ENCODE measurements around the gene GIGYF1.

The GIGYF1 gene

GRCh38 chr7:100655908-100656674, 38.0 kb downstream of the GIGYF1 start, which contains the start of gene ACTL6B:
Gene ACTL6B, minus strand, starts transcription at chr7:100656448. Its CDS starts 94 bp downstream, at chr7:100656354.
- TF ChIP-seq, protein P1, sequence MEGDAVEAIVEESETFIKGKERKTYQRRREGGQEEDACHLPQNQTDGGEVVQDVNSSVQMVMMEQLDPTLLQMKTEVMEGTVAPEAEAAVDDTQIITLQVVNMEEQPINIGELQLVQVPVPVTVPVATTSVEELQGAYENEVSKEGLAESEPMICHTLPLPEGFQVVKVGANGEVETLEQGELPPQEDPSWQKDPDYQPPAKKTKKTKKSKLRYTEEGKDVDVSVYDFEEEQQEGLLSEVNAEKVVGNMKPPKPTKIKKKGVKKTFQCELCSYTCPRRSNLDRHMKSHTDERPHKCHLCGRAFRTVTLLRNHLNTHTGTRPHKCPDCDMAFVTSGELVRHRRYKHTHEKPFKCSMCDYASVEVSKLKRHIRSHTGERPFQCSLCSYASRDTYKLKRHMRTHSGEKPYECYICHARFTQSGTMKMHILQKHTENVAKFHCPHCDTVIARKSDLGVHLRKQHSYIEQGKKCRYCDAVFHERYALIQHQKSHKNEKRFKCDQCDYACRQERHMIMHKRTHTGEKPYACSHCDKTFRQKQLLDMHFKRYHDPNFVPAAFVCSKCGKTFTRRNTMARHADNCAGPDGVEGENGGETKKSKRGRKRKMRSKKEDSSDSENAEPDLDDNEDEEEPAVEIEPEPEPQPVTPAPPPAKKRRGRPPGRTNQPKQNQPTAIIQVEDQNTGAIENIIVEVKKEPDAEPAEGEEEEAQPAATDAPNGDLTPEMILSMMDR (IDR thresholded peaks at IDR 0.05; ENCODE audit: control insufficient read depth, insufficient read depth, low read depth, low read length, missing control alignments): no peak
- no peak within 1 kb of the TSS for H3K4me3 ChIP-seq (ENCODE audit: control insufficient read depth, low read depth, low read length)

GRCh38 chr7:100654908-100655831, 38.9 kb downstream of the GIGYF1 start:
- TF ChIP-seq, protein P1 (IDR thresholded peaks at IDR 0.05; ENCODE audit: control insufficient read depth, insufficient read depth, low read depth, low read length, missing control alignments): no peak
- no peak overlapping the region for H3K4me3 ChIP-seq (ENCODE audit: control insufficient read depth, low read depth, low read length)
- no peak for DNase-seq (ENCODE audit: low read depth)

More at GRCh38 chr7:100655908-100656674, 38.0 kb downstream of the GIGYF1 start, which contains the start of gene ACTL6B:
- no peak for DNase-seq (ENCODE audit: low read depth)

DNA sequence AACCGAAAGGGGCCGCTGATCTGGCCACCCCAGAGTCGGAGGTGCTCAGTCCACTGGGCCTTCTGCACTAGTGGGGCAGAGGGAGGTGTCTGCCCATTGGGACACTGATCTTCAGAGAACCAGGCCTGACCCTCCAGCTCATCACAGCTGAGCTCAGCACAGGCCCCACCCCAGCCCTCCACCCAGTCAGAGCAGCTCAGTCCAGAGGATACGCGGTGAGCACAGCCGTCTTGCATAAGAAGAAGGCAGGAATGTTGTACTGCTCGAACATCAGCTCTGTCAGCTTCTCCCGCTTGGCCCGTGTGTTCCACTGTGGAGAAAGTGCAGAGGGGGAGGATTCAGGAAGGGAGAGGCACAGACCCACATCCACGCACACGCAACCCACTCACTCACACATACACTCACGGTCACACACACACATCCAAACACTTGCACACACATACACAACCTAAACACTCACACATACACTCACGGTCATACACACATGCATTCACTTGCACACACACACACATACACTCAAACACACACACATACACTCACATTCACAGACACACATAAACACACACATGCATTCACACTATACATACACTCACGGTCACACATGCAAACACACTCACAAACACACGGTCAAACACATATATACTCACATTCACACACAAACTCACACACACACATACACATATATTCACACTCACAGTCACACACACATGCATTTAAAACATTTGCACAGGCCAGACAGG, 44.1 kb downstream of the GIGYF1 start:
- TF ChIP-seq, protein P1 (IDR thresholded peaks at IDR 0.05; ENCODE audit: control insufficient read depth, insufficient read depth, low read depth, low read length, missing control alignments): no peak
- no peak for DNase-seq (ENCODE audit: low read depth)
- no peak overlapping the region for H3K4me3 ChIP-seq (ENCODE audit: control insufficient read depth, low read depth, low read length)

DNA sequence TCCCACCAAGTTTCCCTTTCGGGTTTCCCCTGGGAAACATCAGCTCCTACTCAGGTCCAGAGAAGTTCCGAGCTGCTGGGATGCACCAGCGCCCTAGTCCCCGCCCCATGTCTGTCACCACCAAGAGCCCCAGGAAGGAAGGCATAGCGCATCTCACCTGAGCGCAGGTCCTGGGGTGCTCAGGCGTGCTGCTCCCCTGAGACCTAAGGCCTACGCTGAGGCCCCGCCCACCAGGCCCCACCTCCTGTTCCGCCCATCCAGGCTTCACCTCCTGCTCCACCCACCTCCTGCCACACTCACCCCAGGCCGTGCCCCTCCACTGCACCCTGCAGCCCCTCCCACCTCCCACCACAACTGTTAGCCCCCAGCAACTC, 51.5 kb downstream of the GIGYF1 start:
- TF ChIP-seq, protein P1 (IDR thresholded peaks at IDR 0.05; ENCODE audit: control insufficient read depth, insufficient read depth, low read depth, low read length, missing control alignments): no peak
- no peak for DNase-seq (ENCODE audit: low read depth)
- H3K4me3 ChIP-seq (ENCODE audit: control insufficient read depth, low read depth, low read length): no peak overlapping the region

GRCh38 chr7:100641860-100642533, 52.1 kb downstream of the GIGYF1 start:
- no peak for DNase-seq (ENCODE audit: low read depth)
- no peak overlapping the region for H3K4me3 ChIP-seq (ENCODE audit: control insufficient read depth, low read depth, low read length)
- TF ChIP-seq, protein P1 (IDR thresholded peaks at IDR 0.05; ENCODE audit: control insufficient read depth, insufficient read depth, low read depth, low read length, missing control alignments): no peak
